RWPE1 (cell line): ENCODE measurements around the gene PCDH15.

Experiments used
- CTCF ChIA-PET: fragments of 350-600 bp; sonication (Branson Sonifier 250); formaldehyde crosslinking; extraction: SDS; loops from one replicate; lab custom pipeline; 2021; lab: Yijun Ruan, JAX
- POLR2A ChIA-PET: fragments of 400-600 bp; formaldehyde crosslinking; extraction: SDS; loops from one replicate; lab custom pipeline; 2020; ENCODE audit warnings: antibody characterized with exemption; ENCODE audit not compliant: low non-redundant PET; lab: Yijun Ruan, JAX
- DNase-seq: peaks from one replicate; pipeline ENCODE4 v3.0.0; 2012; ENCODE audit warnings: low spot score
- H3K27ac ChIP-seq: fragments of 450-650 bp; 2 replicates; pipeline ENCODE4 v1.5.1; 2017
- TF ChIP-seq, protein P1 (sequence below): fragments of 450-650 bp; conservative IDR thresholded peaks from 2 replicates; pipeline ENCODE4 v1.5.1; 2017; ENCODE audit warnings: low read depth, mild to moderate bottlenecking

PCDH15 gene

DNA sequence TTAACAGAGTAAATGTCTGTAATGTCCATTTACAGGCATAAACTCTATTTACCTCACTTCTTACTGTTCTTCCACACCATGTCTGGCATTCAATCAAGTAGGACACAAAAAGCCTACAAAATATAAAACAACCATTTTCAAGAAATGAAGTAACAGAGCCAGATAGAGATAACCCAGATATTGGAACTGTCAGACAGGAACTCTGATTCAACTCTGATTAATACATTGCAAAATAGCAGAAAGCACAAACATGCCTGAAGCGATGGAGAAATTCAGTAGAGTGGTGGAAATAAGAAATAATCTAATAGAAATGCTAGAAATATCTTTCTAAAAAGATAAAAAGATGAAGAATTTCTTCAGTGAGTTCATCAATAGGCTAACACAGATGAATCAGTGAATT is 964.4 kb downstream of the PCDH15 start:
- H3K27ac ChIP-seq = no peak overlapping the region
- ChIA-PET POLR2A (no interaction called here), CTCF (interaction anchor here (0.6 kb wide), 1 partner anchor 1278 kb away, joined by 4 read pairs; no protein-coding TSS in a partner anchor)
- TF ChIP-seq, protein P1, sequence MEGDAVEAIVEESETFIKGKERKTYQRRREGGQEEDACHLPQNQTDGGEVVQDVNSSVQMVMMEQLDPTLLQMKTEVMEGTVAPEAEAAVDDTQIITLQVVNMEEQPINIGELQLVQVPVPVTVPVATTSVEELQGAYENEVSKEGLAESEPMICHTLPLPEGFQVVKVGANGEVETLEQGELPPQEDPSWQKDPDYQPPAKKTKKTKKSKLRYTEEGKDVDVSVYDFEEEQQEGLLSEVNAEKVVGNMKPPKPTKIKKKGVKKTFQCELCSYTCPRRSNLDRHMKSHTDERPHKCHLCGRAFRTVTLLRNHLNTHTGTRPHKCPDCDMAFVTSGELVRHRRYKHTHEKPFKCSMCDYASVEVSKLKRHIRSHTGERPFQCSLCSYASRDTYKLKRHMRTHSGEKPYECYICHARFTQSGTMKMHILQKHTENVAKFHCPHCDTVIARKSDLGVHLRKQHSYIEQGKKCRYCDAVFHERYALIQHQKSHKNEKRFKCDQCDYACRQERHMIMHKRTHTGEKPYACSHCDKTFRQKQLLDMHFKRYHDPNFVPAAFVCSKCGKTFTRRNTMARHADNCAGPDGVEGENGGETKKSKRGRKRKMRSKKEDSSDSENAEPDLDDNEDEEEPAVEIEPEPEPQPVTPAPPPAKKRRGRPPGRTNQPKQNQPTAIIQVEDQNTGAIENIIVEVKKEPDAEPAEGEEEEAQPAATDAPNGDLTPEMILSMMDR = no peak
- peak; percentile 44 for DNase-seq

DNA sequence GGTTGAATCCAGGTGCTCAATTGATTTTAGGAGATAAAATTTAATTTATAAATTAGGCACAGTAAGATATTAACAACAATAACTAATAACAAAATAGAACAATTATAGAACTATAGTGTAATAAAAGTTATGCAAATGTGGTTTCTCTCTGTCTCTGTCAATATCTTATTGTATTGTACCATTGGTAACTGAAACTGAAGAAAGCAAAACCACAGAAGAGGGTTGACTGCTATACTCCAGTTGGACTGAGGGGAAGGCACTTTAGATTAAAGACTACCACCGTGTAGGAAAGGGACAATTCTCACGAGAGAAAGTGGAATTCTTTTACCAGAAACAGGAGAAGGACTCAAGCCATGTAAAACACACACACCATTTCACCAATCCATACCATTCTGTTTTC is 967.1 kb downstream of the PCDH15 start:
- ChIA-PET POLR2A (no interaction called here), CTCF (no interaction called here)
- no peak overlapping the region for H3K27ac ChIP-seq
- no peak for DNase-seq
- TF ChIP-seq, protein P1 = no peak

DNA sequence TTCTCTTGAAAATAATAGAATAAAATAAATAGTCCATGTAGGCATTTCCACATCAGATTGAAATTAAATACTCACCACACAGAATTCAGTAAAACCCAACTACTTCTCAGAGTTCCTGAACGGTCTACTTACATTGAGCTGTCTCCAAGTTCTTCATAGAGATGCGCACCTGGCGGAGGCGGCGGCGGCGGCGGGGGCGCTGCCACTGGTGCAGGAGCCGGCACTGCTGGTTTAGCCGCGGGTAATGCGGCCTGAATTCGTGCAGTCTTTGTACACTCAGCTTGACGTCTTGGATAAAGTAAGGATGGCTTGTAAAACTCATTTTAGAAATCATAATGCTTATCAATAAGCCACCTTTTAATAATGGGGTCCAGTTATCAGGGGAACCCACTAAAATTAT is 973.8 kb downstream of the PCDH15 start:
- TF ChIP-seq, protein P1 = no peak
- H3K27ac ChIP-seq = no peak overlapping the region
- CTCF ChIA-PET = no interaction called here
- no peak for DNase-seq
- POLR2A ChIA-PET = no interaction called here

DNA sequence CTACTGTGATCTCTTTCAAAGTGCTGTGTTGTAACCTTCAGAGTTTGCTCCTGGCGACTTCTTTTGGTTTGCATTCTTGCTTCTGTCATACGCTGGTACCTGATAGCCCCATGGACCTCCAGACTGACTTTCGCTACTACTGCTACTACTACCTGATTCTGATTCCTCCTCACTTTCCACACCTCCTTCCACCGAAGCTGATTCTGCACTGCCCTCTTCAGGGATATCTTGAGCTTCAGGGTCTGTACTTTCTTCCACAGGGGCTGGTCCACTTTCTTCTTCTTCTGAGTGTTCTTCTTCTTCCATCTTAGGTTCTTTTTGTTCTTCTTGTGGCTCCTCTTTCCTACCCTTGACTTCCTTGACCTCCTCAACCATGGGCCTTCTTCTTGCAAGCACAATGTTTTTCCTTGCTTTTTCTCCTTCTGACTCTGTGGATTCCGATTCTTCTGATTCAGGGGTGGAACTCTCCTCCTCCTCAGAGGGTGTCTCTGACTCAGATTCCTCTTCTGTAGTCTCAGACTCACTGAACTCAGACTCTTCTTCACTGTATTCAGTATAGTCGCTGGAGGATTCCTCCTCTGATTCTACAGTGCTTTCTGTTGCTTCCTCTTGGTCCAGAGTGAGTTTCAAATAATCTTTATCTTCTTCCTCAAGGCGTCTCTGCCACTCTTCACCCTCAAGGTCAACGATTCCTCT is 992.2 kb downstream of the PCDH15 start:
- POLR2A ChIA-PET = no interaction called here
- CTCF ChIA-PET = interaction anchor here (0.8 kb wide), 2 partner anchors 38 to 96 kb away, joined by 3 to 4 read pairs; no protein-coding TSS in a partner anchor
- TF ChIP-seq, protein P1 = no peak
- H3K27ac ChIP-seq = no peak overlapping the region
- DNase-seq = no peak

DNA sequence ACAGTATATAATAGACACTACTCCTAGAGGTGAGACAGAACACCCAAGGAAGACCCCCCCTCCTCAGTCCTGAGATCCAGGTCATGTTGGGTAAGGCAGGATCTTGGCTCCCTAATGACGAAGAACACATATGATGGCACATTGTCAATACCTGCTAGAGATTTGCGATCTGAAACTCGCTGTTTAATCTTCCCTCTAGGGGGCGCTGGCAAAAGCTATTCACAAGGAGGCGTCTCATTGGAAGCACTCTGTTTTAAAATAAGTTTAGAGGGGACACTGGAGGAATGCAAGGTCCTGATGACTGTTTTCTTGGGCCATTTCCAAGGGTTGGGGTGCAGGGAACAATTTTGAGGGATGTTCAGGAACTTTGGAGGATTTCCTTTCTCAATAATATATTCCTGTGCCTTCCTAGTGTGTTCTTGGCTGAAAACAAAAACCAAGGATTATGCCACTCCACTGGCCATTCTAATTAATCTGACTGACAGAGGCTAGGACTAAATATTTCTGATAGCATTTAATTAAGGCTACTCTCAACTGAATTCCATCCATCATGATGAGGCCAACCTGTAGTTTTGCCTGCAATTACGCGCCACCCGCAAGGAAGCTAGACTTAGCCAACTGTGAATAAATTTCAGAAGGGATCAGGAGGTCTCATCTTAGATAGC is 1014.7 kb downstream of the PCDH15 start:
- no peak overlapping the region for H3K27ac ChIP-seq
- ChIA-PET CTCF (interaction anchor here (0.7 kb wide), 2 partner anchors 11 to 171 kb away, joined by 3 read pairs; no protein-coding TSS in a partner anchor), POLR2A (no interaction called here)
- no peak for DNase-seq
- TF ChIP-seq, protein P1 = no peak

DNA sequence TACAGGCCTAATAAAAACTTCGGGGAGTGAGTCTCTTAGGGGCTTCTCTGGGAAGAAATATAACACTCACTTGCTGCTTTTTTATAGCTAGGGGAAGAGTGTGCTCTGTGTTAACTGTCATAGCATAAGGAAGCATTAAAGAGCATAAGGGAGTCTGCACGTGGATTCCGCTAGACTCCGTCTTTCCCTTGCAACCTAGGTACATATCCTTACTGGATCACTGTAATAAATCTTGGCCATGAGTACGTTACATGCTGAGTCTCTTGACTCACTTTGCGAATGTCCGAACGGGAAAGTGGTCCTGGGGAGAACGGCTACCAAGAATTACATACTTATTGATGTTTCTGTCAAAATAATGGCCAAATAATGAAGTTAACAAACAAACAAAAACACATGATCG is 1029.3 kb downstream of the PCDH15 start:
- ChIA-PET POLR2A (no interaction called here), CTCF (no interaction called here)
- no peak for DNase-seq
- TF ChIP-seq, protein P1 = no peak
- no peak overlapping the region for H3K27ac ChIP-seq
